Liver (tissue), 3 donors: ENCODE measurements around the gene RNGTT.

ENCODE experiments used
- EGR1 ChIP-seq, 2 donors: IDR thresholded peaks; 2 replicates each; pipeline ENCODE4 v1.6.1; 2016 to 2018; ENCODE audit warnings: antibody characterized with exemption in 2 of 2, low read depth in 2 of 2
- GABPA ChIP-seq, 2 donors: IDR thresholded peaks in 1 of 2; conservative IDR thresholded peaks in 1 of 2; 2 replicates each; pipeline ENCODE4 v1.6.1; 2016; ENCODE audit warnings: antibody characterized with exemption in 2 of 2, mild to moderate bottlenecking in 1 of 2, moderate library complexity in 1 of 2
- RAD21 ChIP-seq, 2 donors: IDR thresholded peaks; 2 replicates each; pipeline ENCODE4 v1.6.1; 2016; ENCODE audit warnings: antibody characterized with exemption in 2 of 2, mild to moderate bottlenecking in 2 of 2
- TF ChIP-seq, protein P1 (sequence below): IDR thresholded peaks from 2 replicates; pipeline ENCODE4 v1.6.1; 2016; ENCODE audit warnings: antibody characterized with exemption, mild to moderate bottlenecking
- TF ChIP-seq, protein P2 (sequence below): fragments of 150-350 bp; IDR thresholded peaks from 2 replicates; pipeline ENCODE4 v1.5.1; 2017; ENCODE audit warnings: improper control_type of control experiment, low read depth, low read length; ENCODE audit not compliant: missing input control
- donor health status: healthy.
- donor health status: healthy.

DNA sequence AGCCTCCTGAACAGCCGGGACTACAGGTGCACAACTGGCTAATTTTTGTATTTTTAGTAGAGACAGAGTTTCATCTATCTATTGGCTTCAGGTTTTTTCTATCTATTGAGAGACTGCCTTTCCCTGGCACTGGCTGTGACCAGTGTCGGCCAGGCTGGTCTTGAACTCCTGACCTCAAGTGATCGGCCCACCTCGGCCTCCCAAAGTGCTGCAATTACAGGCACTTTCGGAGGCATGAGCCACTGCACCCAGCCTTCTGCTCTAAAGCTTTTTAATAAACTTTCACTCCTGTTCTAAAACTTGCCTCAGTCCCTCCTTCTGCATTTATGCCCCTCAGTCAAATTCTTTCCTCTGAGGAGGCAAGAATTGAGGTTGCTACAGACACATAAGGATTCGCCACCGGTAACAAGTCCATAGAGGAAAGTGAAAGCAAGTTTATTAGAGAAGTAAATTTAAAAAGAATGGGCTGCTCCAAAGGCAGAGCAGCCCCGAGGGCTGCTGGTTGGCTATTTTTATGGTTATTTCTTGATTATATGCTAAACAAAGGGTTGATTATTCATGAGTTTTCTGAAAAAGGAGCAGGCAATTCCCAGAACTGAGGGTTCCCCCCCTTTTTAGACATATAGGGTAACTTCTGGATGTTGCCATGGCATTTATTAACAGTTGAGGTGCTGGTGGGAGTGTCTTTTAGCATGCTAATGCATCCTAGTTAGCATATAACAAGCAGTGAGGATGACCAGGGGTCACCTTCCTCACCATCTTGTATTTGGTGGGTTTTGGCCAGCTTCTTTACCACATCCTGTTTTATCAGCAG lies 44.8 kb upstream of the RNGTT start:
- TF ChIP-seq, protein P1, sequence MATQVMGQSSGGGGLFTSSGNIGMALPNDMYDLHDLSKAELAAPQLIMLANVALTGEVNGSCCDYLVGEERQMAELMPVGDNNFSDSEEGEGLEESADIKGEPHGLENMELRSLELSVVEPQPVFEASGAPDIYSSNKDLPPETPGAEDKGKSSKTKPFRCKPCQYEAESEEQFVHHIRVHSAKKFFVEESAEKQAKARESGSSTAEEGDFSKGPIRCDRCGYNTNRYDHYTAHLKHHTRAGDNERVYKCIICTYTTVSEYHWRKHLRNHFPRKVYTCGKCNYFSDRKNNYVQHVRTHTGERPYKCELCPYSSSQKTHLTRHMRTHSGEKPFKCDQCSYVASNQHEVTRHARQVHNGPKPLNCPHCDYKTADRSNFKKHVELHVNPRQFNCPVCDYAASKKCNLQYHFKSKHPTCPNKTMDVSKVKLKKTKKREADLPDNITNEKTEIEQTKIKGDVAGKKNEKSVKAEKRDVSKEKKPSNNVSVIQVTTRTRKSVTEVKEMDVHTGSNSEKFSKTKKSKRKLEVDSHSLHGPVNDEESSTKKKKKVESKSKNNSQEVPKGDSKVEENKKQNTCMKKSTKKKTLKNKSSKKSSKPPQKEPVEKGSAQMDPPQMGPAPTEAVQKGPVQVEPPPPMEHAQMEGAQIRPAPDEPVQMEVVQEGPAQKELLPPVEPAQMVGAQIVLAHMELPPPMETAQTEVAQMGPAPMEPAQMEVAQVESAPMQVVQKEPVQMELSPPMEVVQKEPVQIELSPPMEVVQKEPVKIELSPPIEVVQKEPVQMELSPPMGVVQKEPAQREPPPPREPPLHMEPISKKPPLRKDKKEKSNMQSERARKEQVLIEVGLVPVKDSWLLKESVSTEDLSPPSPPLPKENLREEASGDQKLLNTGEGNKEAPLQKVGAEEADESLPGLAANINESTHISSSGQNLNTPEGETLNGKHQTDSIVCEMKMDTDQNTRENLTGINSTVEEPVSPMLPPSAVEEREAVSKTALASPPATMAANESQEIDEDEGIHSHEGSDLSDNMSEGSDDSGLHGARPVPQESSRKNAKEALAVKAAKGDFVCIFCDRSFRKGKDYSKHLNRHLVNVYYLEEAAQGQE: no peak
- no peak for TF ChIP-seq GABPA (IDR thresholded peaks at IDR 0.05 in 1 of 2, conservative IDR thresholded peaks at IDR 0.05 in 1 of 2)
- TF ChIP-seq, protein P2, sequence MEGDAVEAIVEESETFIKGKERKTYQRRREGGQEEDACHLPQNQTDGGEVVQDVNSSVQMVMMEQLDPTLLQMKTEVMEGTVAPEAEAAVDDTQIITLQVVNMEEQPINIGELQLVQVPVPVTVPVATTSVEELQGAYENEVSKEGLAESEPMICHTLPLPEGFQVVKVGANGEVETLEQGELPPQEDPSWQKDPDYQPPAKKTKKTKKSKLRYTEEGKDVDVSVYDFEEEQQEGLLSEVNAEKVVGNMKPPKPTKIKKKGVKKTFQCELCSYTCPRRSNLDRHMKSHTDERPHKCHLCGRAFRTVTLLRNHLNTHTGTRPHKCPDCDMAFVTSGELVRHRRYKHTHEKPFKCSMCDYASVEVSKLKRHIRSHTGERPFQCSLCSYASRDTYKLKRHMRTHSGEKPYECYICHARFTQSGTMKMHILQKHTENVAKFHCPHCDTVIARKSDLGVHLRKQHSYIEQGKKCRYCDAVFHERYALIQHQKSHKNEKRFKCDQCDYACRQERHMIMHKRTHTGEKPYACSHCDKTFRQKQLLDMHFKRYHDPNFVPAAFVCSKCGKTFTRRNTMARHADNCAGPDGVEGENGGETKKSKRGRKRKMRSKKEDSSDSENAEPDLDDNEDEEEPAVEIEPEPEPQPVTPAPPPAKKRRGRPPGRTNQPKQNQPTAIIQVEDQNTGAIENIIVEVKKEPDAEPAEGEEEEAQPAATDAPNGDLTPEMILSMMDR: no peak
- TF ChIP-seq EGR1 (IDR thresholded peaks at IDR 0.05; ENCODE audit: low read depth in 2 of 2): no peak
- TF ChIP-seq RAD21 (IDR thresholded peaks at IDR 0.05): no peak
